Measurements from ENCODE around the gene SLC10A7.

- TF ChIP-seq POLR2A (IDR thresholded peaks at IDR 0.05) (no peak), CTCF (IDR thresholded peaks at IDR 0.05) (no peak)
Observed at GRCh38 chr4:146294776-146295175, 227.0 kb downstream of the SLC10A7 start.
